NCI-H187 treated with DMSO at 0.1 percent for 48 hours (cell line): Measurements from ENCODE around the gene CACNA1D.

ENCODE experiments used
- DNase-seq: peaks from one replicate; lab custom pipeline; 2025; lab: John Stamatoyannopoulos, UW

The CACNA1D gene

GRCh38 chr3:53823956-53824657 lies 329.7 kb downstream of the CACNA1D start:
- no peak for DNase-seq

- DNase-seq: no peak
Observed at GRCh38 chr3:53824795-53825194, 330.4 kb downstream of the CACNA1D start.

GRCh38 chr3:53826048-53826447 lies 331.6 kb downstream of the CACNA1D start:
- no peak for DNase-seq

GRCh38 chr3:53828581-53828980 lies 334.2 kb downstream of the CACNA1D start:
- DNase-seq: no peak

GRCh38 chr3:53829605-53830004 lies 335.2 kb downstream of the CACNA1D start:
- DNase-seq: no peak

- no peak for DNase-seq
Observed at GRCh38 chr3:53830944-53831343, 336.5 kb downstream of the CACNA1D start.

- no peak for DNase-seq
Observed at GRCh38 chr3:53833053-53833645, 338.7 kb downstream of the CACNA1D start.

GRCh38 chr3:53833700-53834099 lies 339.3 kb downstream of the CACNA1D start:
- no peak for DNase-seq

GRCh38 chr3:53834429-53835095 lies 340.2 kb downstream of the CACNA1D start:
- DNase-seq: no peak

GRCh38 chr3:53835257-53835656 lies 340.8 kb downstream of the CACNA1D start:
- no peak for DNase-seq

- DNase-seq: no peak
Observed at GRCh38 chr3:53836084-53836872, 341.9 kb downstream of the CACNA1D start.

GRCh38 chr3:53837331-53837730 lies 342.9 kb downstream of the CACNA1D start:
- no peak for DNase-seq

GRCh38 chr3:53841296-53841695 lies 346.9 kb downstream of the CACNA1D start:
- DNase-seq: no peak

GRCh38 chr3:53842436-53843194 lies 348.2 kb downstream of the CACNA1D start:
- DNase-seq: no peak

- DNase-seq: no peak
Observed at GRCh38 chr3:53843195-53844177, 349.1 kb downstream of the CACNA1D start.

- no peak for DNase-seq
Observed at GRCh38 chr3:53844262-53845102, 350.1 kb downstream of the CACNA1D start.

GRCh38 chr3:53845103-53845880 lies 350.9 kb downstream of the CACNA1D start:
- DNase-seq: no peak

GRCh38 chr3:53845881-53846133 lies 351.4 kb downstream of the CACNA1D start:
- no peak for DNase-seq
